ENCODE data around the gene TNRC18.
"Not testable (repeated sequence)": the region's sequence is repeated elsewhere in the genome, so short reads cannot be mapped to it uniquely, and the experiment has no call there.

Gene TNRC18

DNA sequence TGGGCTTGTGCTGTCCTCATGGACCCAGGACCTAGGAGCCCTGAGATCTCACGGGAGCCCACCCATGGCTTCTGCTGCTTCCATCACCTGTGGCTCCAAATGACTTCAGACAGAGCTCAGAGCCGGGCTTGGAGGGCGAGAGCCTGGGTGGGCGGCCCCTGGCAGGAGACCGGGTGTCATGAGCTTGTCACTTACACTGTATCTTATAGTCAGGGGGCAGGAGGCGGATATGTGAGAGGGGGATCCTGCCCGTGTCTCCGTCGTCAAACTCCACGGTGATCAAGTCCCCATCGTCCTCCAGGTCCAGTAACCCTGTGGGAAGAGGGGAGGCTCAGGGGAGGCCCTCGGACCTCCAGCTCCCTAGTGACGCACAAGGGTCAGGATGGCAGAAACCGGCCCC lies 107.9 kb downstream of the TNRC18 start:
- no peak for DNase-seq (ENCODE audit: low read depth)
- H3K4me3 ChIP-seq (ENCODE audit: control insufficient read depth, low read depth, low read length), result no peak overlapping the region
- TF ChIP-seq, protein P1, sequence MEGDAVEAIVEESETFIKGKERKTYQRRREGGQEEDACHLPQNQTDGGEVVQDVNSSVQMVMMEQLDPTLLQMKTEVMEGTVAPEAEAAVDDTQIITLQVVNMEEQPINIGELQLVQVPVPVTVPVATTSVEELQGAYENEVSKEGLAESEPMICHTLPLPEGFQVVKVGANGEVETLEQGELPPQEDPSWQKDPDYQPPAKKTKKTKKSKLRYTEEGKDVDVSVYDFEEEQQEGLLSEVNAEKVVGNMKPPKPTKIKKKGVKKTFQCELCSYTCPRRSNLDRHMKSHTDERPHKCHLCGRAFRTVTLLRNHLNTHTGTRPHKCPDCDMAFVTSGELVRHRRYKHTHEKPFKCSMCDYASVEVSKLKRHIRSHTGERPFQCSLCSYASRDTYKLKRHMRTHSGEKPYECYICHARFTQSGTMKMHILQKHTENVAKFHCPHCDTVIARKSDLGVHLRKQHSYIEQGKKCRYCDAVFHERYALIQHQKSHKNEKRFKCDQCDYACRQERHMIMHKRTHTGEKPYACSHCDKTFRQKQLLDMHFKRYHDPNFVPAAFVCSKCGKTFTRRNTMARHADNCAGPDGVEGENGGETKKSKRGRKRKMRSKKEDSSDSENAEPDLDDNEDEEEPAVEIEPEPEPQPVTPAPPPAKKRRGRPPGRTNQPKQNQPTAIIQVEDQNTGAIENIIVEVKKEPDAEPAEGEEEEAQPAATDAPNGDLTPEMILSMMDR (IDR thresholded peaks at IDR 0.05; ENCODE audit: control insufficient read depth, insufficient read depth, low read depth, low read length, missing control alignments), result no peak

DNA sequence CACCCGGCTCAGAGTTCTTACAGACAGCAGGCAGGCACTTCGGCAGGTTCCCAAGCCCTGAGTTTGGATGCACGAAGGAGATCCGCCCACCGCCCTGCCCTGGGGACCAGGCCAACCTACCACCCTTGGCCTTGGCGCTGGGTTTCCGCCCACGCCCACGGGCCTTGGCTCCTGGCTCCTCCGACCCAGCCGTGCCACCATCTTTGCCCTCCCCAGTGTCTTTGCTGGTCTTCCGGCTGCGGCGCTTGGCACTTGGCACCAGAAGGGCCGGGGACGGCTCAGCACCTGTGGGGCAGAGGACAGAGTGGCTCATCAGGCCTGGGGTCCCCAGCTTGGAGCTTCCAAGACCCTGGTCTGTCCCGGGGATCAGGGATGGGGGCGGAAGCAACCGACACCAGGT lies 108.8 kb downstream of the TNRC18 start:
- TF ChIP-seq, protein P1 (IDR thresholded peaks at IDR 0.05; ENCODE audit: control insufficient read depth, insufficient read depth, low read depth, low read length, missing control alignments), result no peak
- no peak overlapping the region for H3K4me3 ChIP-seq (ENCODE audit: control insufficient read depth, low read depth, low read length)
- DNase-seq (ENCODE audit: low read depth), result no peak

DNA sequence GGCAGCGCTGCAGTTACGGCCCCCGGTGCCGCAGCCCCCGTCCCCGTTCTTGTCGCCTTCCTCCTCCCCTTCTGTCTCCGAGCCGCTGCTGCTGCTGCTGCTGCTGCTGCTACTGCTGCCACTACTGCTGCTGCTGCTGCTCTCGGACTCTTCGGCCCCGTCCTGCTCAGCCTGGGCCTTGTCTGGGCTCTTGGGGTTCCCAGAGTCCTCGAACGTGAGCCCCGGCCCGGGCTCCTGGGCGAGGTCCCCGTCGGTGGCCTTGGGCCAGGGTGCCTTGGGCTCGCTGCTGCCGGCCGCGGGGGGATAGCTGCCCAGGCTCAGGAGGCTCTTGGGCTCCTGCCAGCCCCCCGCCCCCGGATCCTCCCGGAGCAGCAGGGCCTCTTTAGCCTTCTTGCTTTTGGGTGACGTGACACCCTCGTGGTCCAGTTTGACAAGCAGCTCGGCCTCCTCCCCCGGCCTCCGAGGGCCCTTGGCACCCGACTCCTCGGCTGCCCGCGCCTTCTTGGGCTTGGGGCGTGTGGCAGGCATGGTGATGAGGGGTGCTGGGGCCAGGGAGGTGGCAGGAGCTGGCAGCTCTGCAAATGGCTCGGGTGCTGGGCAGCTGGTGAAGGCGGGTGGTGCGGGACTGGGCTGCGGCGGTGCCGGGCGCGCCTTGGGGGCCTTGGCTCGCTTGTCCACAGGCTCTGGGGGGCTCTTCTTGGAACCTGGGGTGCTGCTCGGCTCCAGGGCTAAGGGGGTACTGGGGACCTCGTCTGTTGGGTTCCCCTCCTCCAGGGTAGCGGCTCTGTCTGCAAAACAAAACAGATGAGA lies 110.4 kb downstream of the TNRC18 start:
- H3K4me3 ChIP-seq (ENCODE audit: control insufficient read depth, low read depth, low read length); DNase-seq (ENCODE audit: low read depth): not testable (repeated sequence)

DNA sequence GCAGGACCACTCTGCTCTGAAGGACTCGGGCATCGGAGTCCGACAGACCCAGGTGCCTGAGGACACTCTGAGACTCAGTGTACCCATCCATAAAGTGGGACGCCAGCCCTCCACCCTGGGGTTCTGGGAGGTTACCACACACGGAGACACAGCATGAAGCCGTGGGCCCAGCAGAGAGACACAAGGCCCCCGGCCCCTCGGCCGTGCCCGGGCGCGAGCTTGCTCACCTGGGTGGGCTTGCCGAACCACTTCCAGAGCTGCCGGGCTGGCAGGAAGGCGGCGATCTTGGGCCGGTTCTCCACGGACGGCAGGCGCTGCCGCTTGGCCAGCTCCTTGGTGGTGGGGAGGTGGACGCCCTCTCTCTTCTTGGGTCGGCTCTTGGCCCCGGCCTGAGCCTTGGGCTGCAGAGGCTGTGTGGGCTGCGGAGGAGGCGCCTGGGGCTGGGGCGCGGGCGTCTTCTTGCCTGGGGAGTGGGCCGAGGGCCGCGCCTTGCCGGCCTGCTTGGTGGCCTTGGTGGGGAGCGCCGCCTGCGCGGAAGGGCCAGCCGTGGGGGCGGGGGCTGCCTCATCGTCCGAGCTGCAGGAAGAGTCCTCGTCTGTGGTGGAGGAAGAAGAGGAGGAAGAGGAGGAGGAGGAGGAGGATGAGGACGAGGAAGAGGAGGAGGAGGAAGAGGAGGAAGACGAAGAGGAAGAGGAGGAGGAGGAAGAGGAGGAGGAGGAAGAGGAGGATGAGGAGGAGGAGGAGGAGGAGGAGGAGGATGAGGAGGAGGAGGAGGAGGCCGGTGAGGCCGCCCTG lies 111.2 kb downstream of the TNRC18 start:
- not testable (repeated sequence) for H3K4me3 ChIP-seq (ENCODE audit: control insufficient read depth, low read depth, low read length); DNase-seq (ENCODE audit: low read depth)

DNA sequence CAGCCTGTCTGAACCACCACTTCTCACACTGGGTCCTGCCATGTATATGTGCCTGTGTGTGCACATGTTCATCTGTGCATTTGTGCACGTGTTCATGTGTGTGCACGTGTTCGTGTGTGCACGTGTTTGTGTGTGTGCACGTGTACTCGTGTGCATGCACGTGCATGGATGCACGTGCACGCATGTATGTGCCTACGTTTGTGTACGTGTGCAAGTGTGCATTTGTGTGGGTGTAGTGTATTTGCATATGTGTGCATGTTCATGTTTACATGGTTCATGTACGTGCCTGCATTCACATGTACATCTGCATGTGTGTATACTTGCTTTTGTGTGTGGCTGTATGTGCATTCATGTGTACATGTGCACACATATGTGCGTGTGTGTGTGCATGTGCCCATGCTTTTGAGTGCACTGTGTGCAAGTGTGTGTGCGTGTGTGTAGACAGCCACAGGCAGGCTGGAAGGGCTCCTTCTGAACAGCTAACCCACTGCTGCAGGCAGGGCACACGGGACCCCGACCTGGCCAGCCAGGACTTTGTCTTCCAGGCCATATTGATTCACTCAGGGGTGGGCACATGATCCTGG lies 112.7 kb downstream of the TNRC18 start:
- DNase-seq (ENCODE audit: low read depth), result no peak
- H3K4me3 ChIP-seq (ENCODE audit: control insufficient read depth, low read depth, low read length), result no peak overlapping the region
- TF ChIP-seq, protein P1 (IDR thresholded peaks at IDR 0.05; ENCODE audit: control insufficient read depth, insufficient read depth, low read depth, low read length, missing control alignments), result no peak

DNA sequence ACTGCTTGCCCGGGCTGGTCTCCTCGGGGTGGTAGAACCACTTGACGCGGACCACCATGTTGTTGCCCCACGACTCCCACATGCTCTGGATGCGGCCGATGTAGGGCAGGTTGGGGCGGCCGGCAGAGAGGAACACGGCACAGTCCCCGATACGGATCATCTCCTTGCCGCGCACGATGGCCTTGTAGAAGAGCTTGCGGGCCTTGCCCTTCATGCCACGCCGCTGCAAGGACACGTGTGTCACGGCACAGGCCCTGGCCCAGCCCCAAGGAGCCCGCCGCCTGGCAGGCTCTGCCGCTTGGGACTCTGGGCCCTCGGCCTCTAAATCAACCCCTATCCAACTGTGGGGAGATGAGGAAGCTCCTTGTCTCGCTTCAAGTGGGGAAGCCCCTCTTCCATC lies 114.5 kb downstream of the TNRC18 start:
- TF ChIP-seq, protein P1 (IDR thresholded peaks at IDR 0.05; ENCODE audit: control insufficient read depth, insufficient read depth, low read depth, low read length, missing control alignments), result no peak
- H3K4me3 ChIP-seq (ENCODE audit: control insufficient read depth, low read depth, low read length), result no peak overlapping the region
- no peak for DNase-seq (ENCODE audit: low read depth)

DNA sequence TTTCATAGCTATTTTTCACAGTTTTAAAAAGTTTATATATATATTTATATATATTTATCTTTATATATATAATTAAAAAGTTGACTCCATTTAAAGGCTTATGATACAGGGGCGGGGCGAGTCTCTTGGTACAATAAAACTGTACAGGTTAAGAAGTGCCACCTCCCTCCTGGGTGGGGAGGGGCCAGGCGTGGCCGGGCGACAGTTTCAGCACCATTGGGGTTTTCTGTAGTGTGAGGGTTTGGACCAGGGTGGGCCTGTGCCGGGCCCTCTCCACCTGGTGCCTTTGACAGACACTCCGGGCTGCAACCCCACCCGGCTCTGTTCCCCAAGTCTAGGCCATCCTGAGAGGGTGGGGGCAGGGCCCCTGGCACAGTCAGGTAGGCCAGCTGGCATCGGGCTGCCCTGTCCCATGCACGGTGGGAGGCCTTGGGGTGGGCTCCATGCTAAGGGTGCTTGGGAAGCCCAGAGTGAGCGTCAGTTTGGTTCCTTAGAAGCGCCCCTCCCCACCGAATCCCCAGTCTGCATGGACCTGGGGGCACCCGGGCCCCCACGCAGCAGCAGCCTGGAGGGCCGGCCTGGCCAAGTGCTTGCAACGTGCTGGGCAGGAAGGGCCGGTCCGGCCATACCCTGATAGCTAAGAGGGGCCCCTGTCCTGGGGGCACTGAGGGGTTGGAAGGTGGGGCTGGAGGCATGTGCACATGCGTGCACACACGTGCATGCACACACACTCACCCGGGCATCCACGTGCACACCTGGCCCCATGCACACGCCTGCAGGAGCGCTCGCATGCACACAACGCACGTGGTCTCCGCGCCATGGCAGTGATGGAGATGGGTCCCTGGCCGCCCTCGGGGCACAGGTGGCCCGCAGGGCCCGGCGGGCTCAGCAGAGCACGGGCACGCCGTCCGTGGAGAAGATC lies 116.2 kb downstream of the TNRC18 start:
- not testable (repeated sequence) for DNase-seq (ENCODE audit: low read depth)

DNA sequence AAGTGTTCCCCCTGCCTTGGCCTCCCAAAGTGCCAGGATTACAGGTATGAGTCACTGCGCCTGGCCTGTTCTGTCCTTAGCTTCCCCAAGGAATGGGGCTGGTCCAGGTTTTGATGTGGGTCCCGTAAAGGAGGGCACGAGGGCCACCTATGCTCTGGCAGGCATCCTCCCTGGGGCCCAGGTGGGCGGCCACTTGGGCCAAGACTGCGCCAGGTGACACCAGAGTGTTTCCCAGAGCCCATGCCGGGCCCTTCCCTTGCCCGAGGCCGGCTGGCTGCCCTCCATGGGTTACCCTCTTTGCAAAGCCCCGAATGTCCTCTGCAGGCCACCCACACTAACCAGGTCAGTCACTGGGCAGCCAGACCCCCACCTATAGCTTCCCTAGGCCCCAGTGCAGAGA lies 118.6 kb downstream of the TNRC18 start:
- H3K4me3 ChIP-seq (ENCODE audit: control insufficient read depth, low read depth, low read length); DNase-seq (ENCODE audit: low read depth): not testable (repeated sequence)

More for the DNA sequence above, 116.2 kb downstream of the TNRC18 start:
- H3K4me3 ChIP-seq (ENCODE audit: control insufficient read depth, low read depth, low read length), result not testable (repeated sequence)

Measured in AG09309 (cell line).